Lung (tissue), 12 donors: ENCODE measurements around the gene PSD2. TPM values are rescaled to one million over a fixed set of nuclear protein-coding genes. Genes with fewer than 3 reads are reported as not detected.

Experiments
- ATAC-seq: fragments of 200-7000 bp; cut with Tn5 transposase; one replicate; pipeline ENCODE4 v1.9.1; 2020; ENCODE audit warnings: moderate number of reproducible peaks; ENCODE audit not compliant: insufficient read depth, low FRiP score
- DNase-seq, 3 donors: peaks; one replicate each; pipeline ENCODE4 v3.0.0-alpha.2; 2013 to 2017
- H3K27ac ChIP-seq, 2 donors: one replicate each; pipeline ENCODE4 v1.5.1; 2013; ENCODE audit warnings: mild to moderate bottlenecking in 2 of 2, moderate library complexity in 2 of 2, control low read depth in 1 of 2, inconsistent platforms in 1 of 2, low read depth in 1 of 2, low read length in 1 of 2
- H3K27me3 ChIP-seq, 3 donors: one replicate each; pipeline ENCODE4 v1.5.1; 2013; ENCODE audit warnings: low read length in 2 of 3; ENCODE audit not compliant: control insufficient read depth in 3 of 3, insufficient read depth in 3 of 3
- H3K36me3 ChIP-seq, 4 donors: one replicate each; pipeline ENCODE4 v1.5.1; 2013; ENCODE audit warnings: low read length in 4 of 4, mild to moderate bottlenecking in 1 of 4, moderate library complexity in 1 of 4; ENCODE audit not compliant: control insufficient read depth in 4 of 4, insufficient read depth in 4 of 4
- H3K4me1 ChIP-seq, 5 donors: one replicate each; pipeline ENCODE4 v1.5.1; 2013; ENCODE audit warnings: low read length in 5 of 5, mild to moderate bottlenecking in 2 of 5, moderate library complexity in 1 of 5; ENCODE audit not compliant: control insufficient read depth in 5 of 5, insufficient read depth in 5 of 5
- H3K4me3 ChIP-seq: one replicate; pipeline ENCODE4 v1.5.1; 2013; ENCODE audit warnings: mild to moderate bottlenecking, control low read depth, moderate library complexity
- H3K9ac ChIP-seq, 2 donors: one replicate each; pipeline ENCODE4 v1.5.1; 2013; ENCODE audit warnings: low read length in 2 of 2, control low read depth in 1 of 2; ENCODE audit not compliant: insufficient read depth in 1 of 2
- H3K9me3 ChIP-seq, 4 donors: one replicate each; pipeline ENCODE4 v1.5.1; 2013; ENCODE audit warnings: low read length in 3 of 4, mild to moderate bottlenecking in 1 of 4, moderate library complexity in 1 of 4; ENCODE audit not compliant: control insufficient read depth in 4 of 4, insufficient read depth in 3 of 4
- CTCF ChIP-seq: IDR thresholded peaks from 2 replicates; pipeline ENCODE4 v1.5.1; 2012; ENCODE audit warnings: mild to moderate bottlenecking; ENCODE audit errors: control extremely low read depth, extremely low read depth
- WGBS, 2 donors: extraction: QIAGEN DNeasy Blood & Tissue Kit; methylation state at CpG; one replicate each; pipeline ENCODE4 v1.1.7; 2013; 5-methylcytosine and 5-hydroxymethylcytosine counted together
- polyA plus RNA-seq, 2 donors: library from polyadenylated mRNA; stranded (reverse); fragments of 200-250 nt; gene quantifications; one replicate each; pipeline ENCODE4 v1.2.1, GENCODE V29; 2013
- total RNA-seq, 2 donors: library from RNA; depleted of rRNA in 1 of 2; stranded (reverse); fragments of >200 nt in 1 of 2; gene quantifications; one replicate each; pipeline ENCODE4 v1.2.1, GENCODE V29; 2014 to 2021
- donor health status: control.
- donor health status: control.
- donor health status: Bipolar disorder and iron deficiency.
- donor health status: healthy.
- donor health status: DM: yes; HTN: yes; CAD: no.

The PSD2 gene
- total and polyA plus RNA-seq, 4 donors: 0.01 to 0.20 (median 0.05) TPM

DNA sequence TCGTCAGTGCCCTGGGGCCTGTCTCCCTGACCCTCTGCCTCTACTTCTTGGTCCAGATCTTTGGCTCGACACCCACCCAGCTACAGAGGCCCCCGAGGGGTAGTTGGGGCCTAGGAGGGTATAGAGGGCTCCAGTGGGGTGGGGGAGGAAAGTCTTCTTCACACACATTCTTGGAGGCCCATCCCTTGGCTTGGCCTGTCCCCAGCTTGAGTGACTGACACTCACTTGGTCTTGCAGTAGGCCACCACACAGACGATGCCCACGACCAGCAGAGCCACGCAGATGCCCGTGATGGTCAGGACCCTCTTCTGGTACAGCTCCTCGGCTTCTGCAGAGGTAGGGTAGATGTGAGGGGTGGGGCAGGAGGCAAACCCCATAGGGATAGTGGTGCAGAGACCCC, 59.8 kb downstream of the PSD2 start:
- WGBS, 2 donors: 95% methylated on average over 8 of the region's 8 CpGs
- H3K36me3 ChIP-seq: peaks cover 0 to 20% (median 4%) of the 10 kb centered on the region in 4 donors
- no peak overlapping the region for H3K27ac ChIP-seq
- H3K4me3 ChIP-seq: no peak overlapping the region
- no peak for ATAC-seq
- DNase-seq: no peak
- H3K9ac ChIP-seq: no peak overlapping the region
- peaks cover 0 to 2% (median 0%) of the 10 kb centered on the region in 5 donors for H3K4me1 ChIP-seq
- TF ChIP-seq CTCF: no peak
- H3K27me3 ChIP-seq: no peaks in the 10 kb centered on the region
- peaks cover 0 to 2% (median 0%) of the 10 kb centered on the region in 4 donors for H3K9me3 ChIP-seq

DNA sequence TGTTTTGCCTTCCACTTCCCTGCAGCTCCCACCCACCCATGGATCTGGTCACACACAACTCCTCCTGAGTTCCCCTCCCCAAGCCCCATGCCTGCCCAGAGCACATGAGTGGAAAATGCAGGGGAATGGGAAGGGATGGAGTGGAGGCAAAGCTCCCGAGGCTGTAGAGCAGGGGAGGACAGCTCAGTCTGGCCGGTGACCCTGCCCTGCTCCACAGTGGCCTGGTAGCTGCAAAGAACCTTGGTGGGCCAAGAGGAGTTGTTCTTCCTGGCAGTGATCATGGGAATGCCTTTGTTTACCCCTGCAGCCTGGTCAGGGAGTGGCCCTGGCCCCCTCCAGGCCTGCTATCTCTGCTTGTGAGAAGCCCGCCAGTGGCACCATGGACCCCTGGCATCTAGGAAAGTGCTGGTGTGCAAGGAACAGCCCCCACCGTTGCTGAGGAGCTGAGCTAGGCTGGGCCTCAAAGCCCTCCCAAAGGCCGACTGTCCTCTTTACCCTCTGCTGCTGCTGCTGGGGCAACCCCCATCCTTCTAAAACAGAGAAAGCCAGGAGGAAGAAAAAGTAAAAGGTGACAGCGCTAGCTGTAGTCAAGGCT, 60.4 kb downstream of the PSD2 start:
- peaks cover 0 to 2% (median 0%) of the 10 kb centered on the region in 5 donors for H3K4me1 ChIP-seq
- H3K9ac ChIP-seq: no peak overlapping the region
- peaks cover 0 to 19% (median 2%) of the 10 kb centered on the region in 4 donors for H3K36me3 ChIP-seq
- TF ChIP-seq CTCF: no peak
- ATAC-seq (no peak), DNase-seq (no peak)
- H3K27ac ChIP-seq: no peak overlapping the region
- H3K4me3 ChIP-seq: no peak overlapping the region
- WGBS, 2 donors: 88 to 89% methylated on average over 6 of the region's 6 CpGs
- H3K9me3 ChIP-seq: no peaks in the 10 kb centered on the region
- no peaks in the 10 kb centered on the region for H3K27me3 ChIP-seq

DNA sequence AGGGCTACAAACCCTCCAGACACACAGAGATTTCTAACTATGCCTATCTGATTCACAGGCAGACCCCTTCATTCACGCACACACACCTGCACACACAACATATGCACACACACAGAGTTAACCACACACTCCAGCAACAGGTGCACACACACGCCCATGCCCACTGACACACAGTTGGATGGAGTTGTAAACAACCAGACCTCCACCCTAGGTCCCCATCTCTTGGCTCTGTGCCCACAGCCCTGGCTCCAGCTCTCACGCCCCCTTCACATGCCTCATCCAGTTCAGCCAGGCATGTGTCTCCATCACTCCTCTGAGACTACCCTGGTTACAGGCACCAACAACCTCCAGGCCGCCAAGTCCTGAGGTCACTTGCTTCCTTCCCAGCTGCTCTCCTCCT, 61.1 kb downstream of the PSD2 start:
- DNase-seq (no peak), ATAC-seq (no peak)
- Histone ChIP-seq H3K4me1 (peaks cover 0 to 7% (median 0%) of the 10 kb centered on the region in 5 donors), H3K9ac (no peak overlapping the region), H3K9me3 (no peaks in the 10 kb centered on the region), H3K27ac (no peak overlapping the region), H3K4me3 (no peak overlapping the region), H3K27me3 (no peaks in the 10 kb centered on the region), H3K36me3 (peaks cover 0 to 14% (median 2%) of the 10 kb centered on the region in 4 donors)
- no peak for TF ChIP-seq CTCF
- 91 to 92% methylated on average over 4 of the region's 4 CpGs for WGBS, 2 donors

DNA sequence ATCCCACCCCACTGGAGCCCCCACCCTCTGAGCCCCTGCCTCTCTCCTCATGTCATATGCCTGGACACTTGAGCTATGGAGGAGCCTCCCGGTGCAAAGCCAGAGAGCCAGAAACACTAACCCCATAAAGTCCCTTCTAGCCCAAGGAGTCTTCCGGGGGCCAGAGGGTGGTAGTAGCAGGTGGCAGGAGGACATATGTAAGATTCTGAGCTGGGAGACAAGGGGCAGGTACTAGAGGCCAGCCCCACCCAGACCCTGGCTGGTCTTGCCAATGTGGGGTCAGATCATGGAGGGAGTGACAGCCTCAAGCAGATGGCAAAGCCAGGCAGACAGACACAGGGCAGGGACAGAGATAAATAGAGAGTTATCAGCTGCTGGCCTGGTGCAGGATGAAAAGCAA, 63.4 kb downstream of the PSD2 start:
- no peaks in the 10 kb centered on the region for H3K9me3 ChIP-seq
- peaks cover 0 to 30% (median 4%) of the 10 kb centered on the region in 5 donors for H3K4me1 ChIP-seq
- H3K4me3 ChIP-seq: no peak overlapping the region
- peaks cover 0 to 6% (median 1%) of the 10 kb centered on the region in 4 donors for H3K36me3 ChIP-seq
- TF ChIP-seq CTCF: no peak
- H3K9ac ChIP-seq: no peak overlapping the region
- H3K27me3 ChIP-seq: no peaks in the 10 kb centered on the region
- no peak overlapping the region for H3K27ac ChIP-seq
- ATAC-seq: no peak
- 89 to 94% methylated on average over 2 of the region's 2 CpGs for WGBS, 2 donors
- no peak for DNase-seq
